ENCODE data around the gene DUOX1. TPM values are rescaled to one million over a fixed set of nuclear protein-coding genes. Genes with fewer than 3 reads are reported as not detected.
"Not testable (repeated sequence)": the region's sequence is repeated elsewhere in the genome, so short reads cannot be mapped to it uniquely, and the experiment has no call there.

DUOX1 gene
- total RNA-seq, 3 donors from 2014 or later (not counting 1 experiment from before 2014, with no cell fraction given), result 0.20 TPM; not detected in 2

DNA sequence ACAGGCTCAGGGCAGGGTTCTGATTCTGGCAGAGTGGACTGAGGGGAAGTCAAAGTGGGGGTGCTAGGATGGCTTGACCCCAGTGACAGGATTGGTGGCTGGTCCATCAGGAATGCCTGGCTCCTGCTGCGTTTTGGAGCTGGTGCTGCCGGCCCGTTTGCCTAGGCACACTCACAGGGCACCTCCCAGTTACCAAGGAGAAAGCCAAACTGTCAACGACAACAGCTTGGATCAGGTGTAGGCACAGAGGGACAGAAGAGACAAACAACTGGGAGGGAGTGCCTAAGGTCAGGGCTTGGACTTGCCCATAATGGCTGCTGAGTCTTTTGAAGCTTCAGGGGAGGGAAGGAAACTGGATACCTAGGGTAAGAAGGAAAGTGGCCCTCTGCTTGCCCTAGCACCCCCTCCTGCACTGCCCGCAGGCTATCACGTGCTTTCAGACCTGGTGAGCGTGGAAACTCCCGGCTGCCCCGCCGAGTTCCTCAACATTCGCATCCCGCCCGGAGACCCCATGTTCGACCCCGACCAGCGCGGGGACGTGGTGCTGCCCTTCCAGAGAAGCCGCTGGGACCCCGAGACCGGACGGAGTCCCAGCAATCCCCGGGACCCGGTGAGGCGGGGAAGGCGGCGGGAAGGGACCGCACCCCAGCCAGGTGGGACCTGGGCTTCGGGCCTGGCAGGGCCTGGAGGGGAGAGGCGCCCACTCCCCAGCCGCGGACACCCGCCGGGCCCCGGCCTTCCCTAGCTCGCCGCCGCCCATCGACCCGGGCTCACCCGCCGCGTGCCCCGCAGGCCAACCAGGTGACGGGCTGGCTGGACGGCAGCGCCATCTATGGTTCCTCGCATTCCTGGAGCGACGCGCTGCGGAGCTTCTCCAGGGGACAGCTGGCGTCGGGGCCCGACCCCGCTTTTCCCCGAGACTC, 5.1 kb downstream of the DUOX1 start:
- Histone ChIP-seq H3K27ac (ENCODE audit: low read length) (no peak overlapping the region), H3K9me3 (ENCODE audit: control insufficient read depth, insufficient read depth, low read length) (no peaks in the 10 kb centered on the region), H3K4me3 (ENCODE audit: low read length) (no peak overlapping the region), H3K4me1 (ENCODE audit: control insufficient read depth, insufficient read depth, low read length) (peaks cover 11% of the 10 kb centered on the region), H3K27me3 (ENCODE audit: control insufficient read depth, insufficient read depth, low read length) (peaks cover 28% of the 10 kb centered on the region), H3K36me3 (ENCODE audit: control insufficient read depth, insufficient read depth, low read length) (no peaks in the 10 kb centered on the region)
- TF ChIP-seq CTCF (IDR thresholded peaks at IDR 0.05), result no peak
- Mint-ChIP-seq H3K4me3 (peak overlapping the region; percentile 52), H3K27me3 (ENCODE audit: low read depth in 2 of 2) (peaks cover 47 to 55% of the 10 kb centered on the region in 2 donors), H3K36me3 (no peaks in the 10 kb centered on the region), H3K27ac (peak overlapping the region in 1 of 2 donors; percentile 39), H3K4me1 (peaks cover 0 to 18% of the 10 kb centered on the region in 2 donors), H3K9me3 (no peaks in the 10 kb centered on the region)
- intact Hi-C loops (cut with micrococcal nuclease), result no loop called here
- DNase-seq (peak in 1 of 2 donors; percentile 54), ATAC-seq (peak; percentile 51 to 79 (median 70))
- WGBS (ENCODE audit: insufficient coverage), result 8% methylated on average over 56 of the region's 57 CpGs

DNA sequence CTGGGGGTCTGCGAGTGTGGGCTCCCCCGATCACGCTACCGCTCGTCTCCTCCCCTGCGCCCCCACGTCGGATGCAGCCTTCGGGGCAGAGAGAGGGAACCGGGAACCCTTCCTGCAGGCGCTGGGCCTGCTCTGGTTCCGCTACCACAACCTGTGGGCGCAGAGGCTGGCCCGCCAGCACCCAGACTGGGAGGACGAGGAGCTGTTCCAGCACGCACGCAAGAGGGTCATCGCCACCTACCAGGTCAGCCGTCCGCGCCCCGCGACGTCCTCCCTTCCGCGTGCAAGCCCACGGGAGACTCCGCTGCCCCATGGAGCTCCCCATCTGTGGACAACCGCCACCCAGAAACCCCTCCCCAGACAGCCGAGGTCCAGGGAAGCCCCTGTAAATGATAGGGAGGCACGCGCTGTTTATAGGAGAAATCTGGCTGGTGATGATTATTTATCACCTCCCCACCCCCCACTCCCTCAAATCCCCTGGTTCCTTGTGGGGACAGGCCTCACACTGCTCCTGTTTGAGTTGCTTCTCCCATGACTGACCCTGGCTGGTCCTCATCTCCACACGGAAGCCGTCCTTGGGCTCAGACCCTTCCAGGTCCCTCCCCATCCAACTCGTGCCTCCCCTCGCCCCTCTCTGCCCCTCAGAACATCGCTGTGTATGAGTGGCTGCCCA, 6.0 kb downstream of the DUOX1 start:
- 23% methylated on average over 2 of the region's 37 CpGs for WGBS (ENCODE audit: insufficient coverage)
- peaks cover 23% of the 10 kb centered on the region for H3K27me3 ChIP-seq (ENCODE audit: control insufficient read depth, insufficient read depth, low read length)
- peaks cover 42 to 48% of the 10 kb centered on the region in 2 donors for H3K27me3 Mint-ChIP-seq (ENCODE audit: low read depth in 2 of 2)
- peak in 1 of 3 donors; percentile 13 for ATAC-seq
- H3K4me3 Mint-ChIP-seq, result peak overlapping the region; percentile 37
- H3K4me1 ChIP-seq (ENCODE audit: control insufficient read depth, insufficient read depth, low read length); H3K27ac ChIP-seq (ENCODE audit: low read length); H3K36me3 Mint-ChIP-seq; intact Hi-C loops (cut with micrococcal nuclease); H3K36me3 ChIP-seq (ENCODE audit: control insufficient read depth, insufficient read depth, low read length); H3K9me3 Mint-ChIP-seq; H3K27ac Mint-ChIP-seq; DNase-seq; H3K4me3 ChIP-seq (ENCODE audit: low read length); H3K9me3 ChIP-seq (ENCODE audit: control insufficient read depth, insufficient read depth, low read length): not testable (repeated sequence)
- peaks cover 0 to 18% of the 10 kb centered on the region in 2 donors for H3K4me1 Mint-ChIP-seq

- H3K27me3 ChIP-seq (ENCODE audit: control insufficient read depth, insufficient read depth, low read length), result peaks cover 20% of the 10 kb centered on the region
- Mint-ChIP-seq H3K4me3 (peak overlapping the region; percentile 37), H3K27me3 (ENCODE audit: low read depth in 2 of 2) (peaks cover 37 to 43% of the 10 kb centered on the region in 2 donors), H3K36me3 (no peaks in the 10 kb centered on the region), H3K27ac (no peak overlapping the region), H3K9me3 (no peaks in the 10 kb centered on the region), H3K4me1 (peaks cover 0 to 18% of the 10 kb centered on the region in 2 donors)
- ATAC-seq, result no peak
- intact Hi-C loops (cut with micrococcal nuclease), result no loop called here
- no peaks in the 10 kb centered on the region for H3K9me3 ChIP-seq (ENCODE audit: control insufficient read depth, insufficient read depth, low read length)
- H3K4me1 ChIP-seq (ENCODE audit: control insufficient read depth, insufficient read depth, low read length), result peaks cover 8% of the 10 kb centered on the region
- TF ChIP-seq CTCF (IDR thresholded peaks at IDR 0.05), result no peak
- no peak overlapping the region for H3K27ac ChIP-seq (ENCODE audit: low read length)
- no peak overlapping the region for H3K4me3 ChIP-seq (ENCODE audit: low read length)
- DNase-seq, result peak in 1 of 2 donors; percentile 50
- no peaks in the 10 kb centered on the region for H3K36me3 ChIP-seq (ENCODE audit: control insufficient read depth, insufficient read depth, low read length)
- 15% methylated on average over 8 of the region's 10 CpGs for WGBS (ENCODE audit: insufficient coverage)
Measured at GRCh38 chr15:45136378-45136764, 6.6 kb downstream of the DUOX1 start.

GRCh38 chr15:45137703-45138102, 7.9 kb downstream of the DUOX1 start:
- TF ChIP-seq CTCF (IDR thresholded peaks at IDR 0.05), result no peak
- DNase-seq (no peak), ATAC-seq (no peak)
- intact Hi-C loops (cut with micrococcal nuclease), result no loop called here
- peaks cover 0 to 18% of the 10 kb centered on the region in 2 donors for H3K4me1 Mint-ChIP-seq
- no peak overlapping the region for H3K27ac Mint-ChIP-seq
- no peak overlapping the region for H3K4me3 Mint-ChIP-seq
- Histone ChIP-seq H3K9me3 (ENCODE audit: control insufficient read depth, insufficient read depth, low read length) (no peaks in the 10 kb centered on the region), H3K4me3 (ENCODE audit: low read length) (no peak overlapping the region), H3K27ac (ENCODE audit: low read length) (no peak overlapping the region), H3K27me3 (ENCODE audit: control insufficient read depth, insufficient read depth, low read length) (peaks cover 19% of the 10 kb centered on the region), H3K4me1 (ENCODE audit: control insufficient read depth, insufficient read depth, low read length) (peaks cover 8% of the 10 kb centered on the region), H3K36me3 (ENCODE audit: control insufficient read depth, insufficient read depth, low read length) (no peaks in the 10 kb centered on the region)
- H3K36me3 Mint-ChIP-seq, result no peaks in the 10 kb centered on the region
- no peaks in the 10 kb centered on the region for H3K9me3 Mint-ChIP-seq
- H3K27me3 Mint-ChIP-seq (ENCODE audit: low read depth in 2 of 2), result peaks cover 30 to 31% of the 10 kb centered on the region in 2 donors
- WGBS (ENCODE audit: insufficient coverage), result 89% methylated on average over 8 of the region's 8 CpGs

Data from natural killer cell (primary cell).